ENCODE results near the gene SRSF2.
"Not testable (repeated sequence)": the region's sequence is repeated elsewhere in the genome, so short reads cannot be mapped to it uniquely, and the experiment has no call there.

Gene SRSF2

GRCh38 chr17:76733618-76733957, 3.5 kb downstream of the SRSF2 start:
- no peak for DNase-seq (ENCODE audit: low read depth)
- H3K4me3 ChIP-seq (ENCODE audit: low read depth, low read length): peak overlapping the region; percentile 67
- no peak for TF ChIP-seq CTCF (IDR thresholded peaks at IDR 0.05; ENCODE audit: insufficient read depth, low read depth, low read length, missing control alignments)

GRCh38 chr17:76732734-76733617, 4.2 kb downstream of the SRSF2 start:
- TF ChIP-seq CTCF (IDR thresholded peaks at IDR 0.05; ENCODE audit: insufficient read depth, low read depth, low read length, missing control alignments): no peak
- DNase-seq (ENCODE audit: low read depth): no peak
- H3K4me3 ChIP-seq (ENCODE audit: low read depth, low read length): peak overlapping the region; percentile 67

- not testable (repeated sequence) for DNase-seq (ENCODE audit: low read depth); H3K4me3 ChIP-seq (ENCODE audit: low read depth, low read length)
Measured at GRCh38 chr17:76731800-76732733, 5.1 kb downstream of the SRSF2 start.

GRCh38 chr17:76727745-76728456, 9.2 kb downstream of the SRSF2 start:
- no peak for TF ChIP-seq CTCF (IDR thresholded peaks at IDR 0.05; ENCODE audit: insufficient read depth, low read depth, low read length, missing control alignments)
- peak; percentile 50 for DNase-seq (ENCODE audit: low read depth)
- peak overlapping the region; percentile 83 for H3K4me3 ChIP-seq (ENCODE audit: low read depth, low read length)

- peak; percentile 76 for TF ChIP-seq CTCF (IDR thresholded peaks at IDR 0.05; ENCODE audit: insufficient read depth, low read depth, low read length, missing control alignments)
- H3K4me3 ChIP-seq (ENCODE audit: low read depth, low read length): peak within 1 kb of the TSS; percentile 83
- peak; percentile 93 for DNase-seq (ENCODE audit: low read depth)
Measured at GRCh38 chr17:76726776-76727718, 10.1 kb downstream of the SRSF2 start, which contains the start of gene METTL23. Gene METTL23 (plus strand): TSS chr17:76726839. CDS start chr17:76729711, 2,872 bp downstream.

- peak within 1 kb of the TSS; percentile 83 for H3K4me3 ChIP-seq (ENCODE audit: low read depth, low read length)
- DNase-seq (ENCODE audit: low read depth): peak; percentile 99
- no peak for TF ChIP-seq CTCF (IDR thresholded peaks at IDR 0.05; ENCODE audit: insufficient read depth, low read depth, low read length, missing control alignments)
Measured at GRCh38 chr17:76726231-76726775, 10.8 kb downstream of the SRSF2 start, which contains the start of gene JMJD6. Gene JMJD6 (minus strand): TSS chr17:76726606. CDS start chr17:76726475, 131 bp downstream.

Measured in GM12865 (cell line).